ENCODE measurements around the gene TMCC1.
"Not testable (repeated sequence)": the region's sequence is repeated elsewhere in the genome, so short reads cannot be mapped to it uniquely, and the experiment has no call there.

The TMCC1 gene

GRCh38 chr3:129686941-129687340 is 206.6 kb downstream of the TMCC1 start:
- no peak for DNase-seq (ENCODE audit: low read depth)

GRCh38 chr3:129684270-129684669 is 209.2 kb downstream of the TMCC1 start:
- DNase-seq (ENCODE audit: low read depth), result no peak

- DNase-seq (ENCODE audit: low read depth), result no peak
Observed at GRCh38 chr3:129683201-129683600, 210.3 kb downstream of the TMCC1 start.

- DNase-seq (ENCODE audit: low read depth), result no peak
Observed at GRCh38 chr3:129676985-129677384, 216.5 kb downstream of the TMCC1 start.

GRCh38 chr3:129674798-129675123 is 218.8 kb downstream of the TMCC1 start:
- DNase-seq (ENCODE audit: low read depth), result not testable (repeated sequence)

- DNase-seq (ENCODE audit: low read depth), result no peak
Observed at GRCh38 chr3:129673897-129674797, 219.4 kb downstream of the TMCC1 start.

GRCh38 chr3:129673012-129673411 is 220.5 kb downstream of the TMCC1 start:
- no peak for DNase-seq (ENCODE audit: low read depth)

- no peak for DNase-seq (ENCODE audit: low read depth)
Observed at GRCh38 chr3:129672412-129672811, 221.1 kb downstream of the TMCC1 start.

GRCh38 chr3:129665024-129665768 is 228.3 kb downstream of the TMCC1 start:
- no peak for DNase-seq (ENCODE audit: low read depth)

GRCh38 chr3:129663930-129664646 is 229.4 kb downstream of the TMCC1 start:
- DNase-seq (ENCODE audit: low read depth), result no peak

GRCh38 chr3:129663045-129663446 is 230.5 kb downstream of the TMCC1 start:
- DNase-seq (ENCODE audit: low read depth), result no peak

- no peak for DNase-seq (ENCODE audit: low read depth)
Observed at GRCh38 chr3:129662191-129662608, 231.3 kb downstream of the TMCC1 start.

- no peak for DNase-seq (ENCODE audit: low read depth)
Observed at GRCh38 chr3:129661766-129662165, 231.7 kb downstream of the TMCC1 start.

GRCh38 chr3:129658110-129658843 is 235.2 kb downstream of the TMCC1 start:
- DNase-seq (ENCODE audit: low read depth), result no peak

- DNase-seq (ENCODE audit: low read depth), result no peak
Observed at GRCh38 chr3:129657261-129658046, 236.1 kb downstream of the TMCC1 start.

- no peak for DNase-seq (ENCODE audit: low read depth)
Observed at GRCh38 chr3:129656659-129657247, 236.8 kb downstream of the TMCC1 start.

GRCh38 chr3:129655291-129655700 is 238.2 kb downstream of the TMCC1 start:
- DNase-seq (ENCODE audit: low read depth), result no peak

- DNase-seq (ENCODE audit: low read depth), result no peak
Observed at GRCh38 chr3:129654131-129654530, 239.4 kb downstream of the TMCC1 start.

- no peak for DNase-seq (ENCODE audit: low read depth)
Observed at GRCh38 chr3:129653019-129653418, 240.5 kb downstream of the TMCC1 start.

- peak; percentile 44 for DNase-seq (ENCODE audit: low read depth)
Observed at GRCh38 chr3:129651435-129652202, 241.9 kb downstream of the TMCC1 start.

All from fibroblast of the conjunctiva (primary cell).